ENCODE measurements around the gene CARD16. TPM values are rescaled to one million over a fixed set of nuclear protein-coding genes. Genes with fewer than 3 reads are reported as not detected.

CARD16 gene
- polyA plus RNA-seq, 1 of the 3 experiments (the other 2 are of a cell fraction) = not detected

DNA sequence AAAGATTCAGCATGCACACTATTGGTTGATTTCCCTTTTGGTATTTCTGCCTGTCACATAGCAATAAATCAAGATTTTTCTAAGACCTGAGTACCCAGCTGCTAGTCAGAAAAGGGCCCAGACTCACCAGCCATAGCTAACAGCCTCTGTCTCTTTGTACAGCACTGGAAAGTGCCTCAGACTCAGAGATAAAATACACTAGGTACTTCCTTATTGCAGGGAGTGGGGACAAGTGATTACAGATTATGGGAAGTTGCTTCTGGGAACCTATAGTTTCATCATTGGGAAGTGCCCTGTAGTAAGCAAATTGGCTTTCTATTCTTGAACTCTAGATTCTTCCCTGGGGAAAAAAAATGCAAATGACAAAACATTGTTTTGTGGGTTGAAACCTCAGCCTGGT lies 22.1 kb downstream of the CARD16 start, which contains the start of gene CASP5:
Gene CASP5, minus strand, starts transcription at position 166 of the 400 bp plus-strand sequence. Its CDS starts 32 bp downstream, at position 134.
- no peaks in the 10 kb centered on the region for H3K79me2 ChIP-seq (ENCODE audit: insufficient read depth)
- ChIA-PET CTCF (no interaction called here), POLR2A (no interaction called here)

DNA sequence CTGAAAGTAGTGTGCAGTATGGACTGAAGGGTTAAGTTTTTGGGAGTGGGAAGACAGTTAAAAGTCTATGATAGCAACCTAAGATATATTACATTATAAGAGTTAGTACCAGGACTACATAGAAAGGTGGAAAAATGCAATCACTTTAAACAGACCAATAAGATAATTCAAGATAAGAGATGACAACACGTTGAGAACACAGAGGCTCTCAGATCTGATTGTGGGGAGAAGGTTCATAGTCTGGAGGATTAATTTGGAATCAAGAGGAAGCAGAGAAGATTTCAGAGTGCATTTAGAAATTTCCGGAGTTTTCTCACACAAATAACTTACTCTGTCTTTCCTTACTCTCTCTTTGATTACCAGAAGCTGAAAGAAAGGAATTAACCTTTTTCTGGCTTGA lies 22.6 kb downstream of the CARD16 start:
- Histone ChIP-seq H3K27ac (ENCODE audit: low read depth in 2 of 2, low read length in 1 of 2) (no peak overlapping the region), H3F3A (replicated peaks; ENCODE audit: insufficient read depth) (no peaks in the 10 kb centered on the region), H3K9me3 (no peaks in the 10 kb centered on the region), H3K27me3 (ENCODE audit: insufficient read depth) (no peaks in the 10 kb centered on the region), H3K4me1 (ENCODE audit: control insufficient read depth in 1 of 2, insufficient read depth in 2 of 2, low read depth in 1 of 2, low read length in 1 of 2) (no peaks in the 10 kb centered on the region), H3K9me2 (no peaks in the 10 kb centered on the region), H3K79me2 (ENCODE audit: insufficient read depth) (no peaks in the 10 kb centered on the region), H3K4me3 (ENCODE audit: low read depth in 2 of 2, low read length in 1 of 2) (no peak overlapping the region), H3K9ac (no peak overlapping the region), H3K36me3 (replicated peaks in 1 of 2; ENCODE audit: control insufficient read depth in 1 of 2, insufficient read depth in 2 of 2, low read length in 1 of 2) (no peaks in the 10 kb centered on the region), H2AFZ (ENCODE audit: low read depth) (no peak overlapping the region), H4K20me1 (ENCODE audit: insufficient read depth) (no peaks in the 10 kb centered on the region), H3K4me2 (no peak overlapping the region)
- ChIA-PET POLR2A (no interaction called here), CTCF (interaction anchor here (0.6 kb wide), 1 partner anchor 569 kb away, joined by 3 read pairs; no protein-coding TSS in a partner anchor)
- no peak for DNase-seq
- 9% methylated on average over 2 of the region's 2 CpGs for WGBS (ENCODE audit: low lambda C conversion rate)
- TF ChIP-seq FOXJ3 (CRISPR knock-in tag; IDR thresholded peaks at IDR 0.05) (no peak), POLR2AphosphoS5 (IDR thresholded peaks at IDR 0.05; ENCODE audit: low read depth, low read length) (no peak), NRF1 (IDR thresholded peaks at IDR 0.05; ENCODE audit: low read depth, low read length) (no peak), MEF2A (IDR thresholded peaks at IDR 0.05; ENCODE audit: borderline replicate concordance, low read depth) (no peak), FOSL2 (IDR thresholded peaks at IDR 0.05; ENCODE audit: borderline replicate concordance, low read depth) (no peak), SIN3A (IDR thresholded peaks at IDR 0.05; ENCODE audit: borderline replicate concordance, low read depth, low read length) (no peak), ELF1 (IDR thresholded peaks at IDR 0.05) (no peak), NFIC (IDR thresholded peaks at IDR 0.05; ENCODE audit: borderline replicate concordance) (no peak), GATA2 (CRISPR knock-in tag; IDR thresholded peaks at IDR 0.05) (no peak), JUND (IDR thresholded peaks at IDR 0.05) (no peak), RCOR1 (IDR thresholded peaks at IDR 0.05; ENCODE audit: low read length) (no peak), MXI1 (IDR thresholded peaks at IDR 0.05; ENCODE audit: low read depth, low read length) (no peak), TCF12 (IDR thresholded peaks at IDR 0.05) (no peak), EZH2phosphoT487 (IDR thresholded peaks at IDR 0.05; ENCODE audit: borderline replicate concordance, low read depth) (no peak), GABPA (IDR thresholded peaks at IDR 0.05; ENCODE audit: low read depth) (no peak)
- TF ChIP-seq, protein P1, sequence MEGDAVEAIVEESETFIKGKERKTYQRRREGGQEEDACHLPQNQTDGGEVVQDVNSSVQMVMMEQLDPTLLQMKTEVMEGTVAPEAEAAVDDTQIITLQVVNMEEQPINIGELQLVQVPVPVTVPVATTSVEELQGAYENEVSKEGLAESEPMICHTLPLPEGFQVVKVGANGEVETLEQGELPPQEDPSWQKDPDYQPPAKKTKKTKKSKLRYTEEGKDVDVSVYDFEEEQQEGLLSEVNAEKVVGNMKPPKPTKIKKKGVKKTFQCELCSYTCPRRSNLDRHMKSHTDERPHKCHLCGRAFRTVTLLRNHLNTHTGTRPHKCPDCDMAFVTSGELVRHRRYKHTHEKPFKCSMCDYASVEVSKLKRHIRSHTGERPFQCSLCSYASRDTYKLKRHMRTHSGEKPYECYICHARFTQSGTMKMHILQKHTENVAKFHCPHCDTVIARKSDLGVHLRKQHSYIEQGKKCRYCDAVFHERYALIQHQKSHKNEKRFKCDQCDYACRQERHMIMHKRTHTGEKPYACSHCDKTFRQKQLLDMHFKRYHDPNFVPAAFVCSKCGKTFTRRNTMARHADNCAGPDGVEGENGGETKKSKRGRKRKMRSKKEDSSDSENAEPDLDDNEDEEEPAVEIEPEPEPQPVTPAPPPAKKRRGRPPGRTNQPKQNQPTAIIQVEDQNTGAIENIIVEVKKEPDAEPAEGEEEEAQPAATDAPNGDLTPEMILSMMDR (IDR thresholded peaks at IDR 0.05) = no peak
- TF ChIP-seq, protein P2, sequence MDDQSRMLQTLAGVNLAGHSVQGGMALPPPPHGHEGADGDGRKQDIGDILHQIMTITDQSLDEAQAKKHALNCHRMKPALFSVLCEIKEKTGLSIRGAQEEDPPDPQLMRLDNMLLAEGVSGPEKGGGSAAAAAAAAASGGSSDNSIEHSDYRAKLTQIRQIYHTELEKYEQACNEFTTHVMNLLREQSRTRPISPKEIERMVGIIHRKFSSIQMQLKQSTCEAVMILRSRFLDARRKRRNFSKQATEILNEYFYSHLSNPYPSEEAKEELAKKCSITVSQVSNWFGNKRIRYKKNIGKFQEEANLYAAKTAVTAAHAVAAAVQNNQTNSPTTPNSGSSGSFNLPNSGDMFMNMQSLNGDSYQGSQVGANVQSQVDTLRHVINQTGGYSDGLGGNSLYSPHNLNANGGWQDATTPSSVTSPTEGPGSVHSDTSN (IDR thresholded peaks at IDR 0.05) = no peak
- TF ChIP-seq, protein P3, sequence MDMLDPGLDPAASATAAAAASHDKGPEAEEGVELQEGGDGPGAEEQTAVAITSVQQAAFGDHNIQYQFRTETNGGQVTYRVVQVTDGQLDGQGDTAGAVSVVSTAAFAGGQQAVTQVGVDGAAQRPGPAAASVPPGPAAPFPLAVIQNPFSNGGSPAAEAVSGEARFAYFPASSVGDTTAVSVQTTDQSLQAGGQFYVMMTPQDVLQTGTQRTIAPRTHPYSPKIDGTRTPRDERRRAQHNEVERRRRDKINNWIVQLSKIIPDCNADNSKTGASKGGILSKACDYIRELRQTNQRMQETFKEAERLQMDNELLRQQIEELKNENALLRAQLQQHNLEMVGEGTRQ (IDR thresholded peaks at IDR 0.05; ENCODE audit: borderline replicate concordance, low read depth, low read length) = no peak

More for the DNA sequence above, 22.1 kb downstream of the CARD16 start, which contains the start of gene CASP5:
- Histone ChIP-seq H3K36me3 (replicated peaks in 1 of 2; ENCODE audit: control insufficient read depth in 1 of 2, insufficient read depth in 2 of 2, low read length in 1 of 2) (no peaks in the 10 kb centered on the region), H4K20me1 (ENCODE audit: insufficient read depth) (no peaks in the 10 kb centered on the region), H3K4me2 (no peak within 1 kb of the TSS), H3K27me3 (ENCODE audit: insufficient read depth) (no peaks in the 10 kb centered on the region), H3K9me2 (no peaks in the 10 kb centered on the region), H3F3A (replicated peaks; ENCODE audit: insufficient read depth) (no peaks in the 10 kb centered on the region), H3K9me3 (no peaks in the 10 kb centered on the region), H3K27ac (ENCODE audit: low read depth in 2 of 2, low read length in 1 of 2) (no peak within 1 kb of the TSS), H3K9ac (no peak within 1 kb of the TSS), H3K4me3 (ENCODE audit: low read depth in 2 of 2, low read length in 1 of 2) (no peak within 1 kb of the TSS), H3K4me1 (ENCODE audit: control insufficient read depth in 1 of 2, insufficient read depth in 2 of 2, low read depth in 1 of 2, low read length in 1 of 2) (no peaks in the 10 kb centered on the region), H2AFZ (ENCODE audit: low read depth) (no peak within 1 kb of the TSS)
- DNase-seq = no peak
- TF ChIP-seq CHD2 (IDR thresholded peaks at IDR 0.05; ENCODE audit: low read length, partially characterized antibody) (no peak), GATA2 (CRISPR knock-in tag; IDR thresholded peaks at IDR 0.05) (no peak), RAD21 (IDR thresholded peaks at IDR 0.05; ENCODE audit: low read length) (no peak), SMC3 (IDR thresholded peaks at IDR 0.05; ENCODE audit: low read depth, low read length) (no peak), JUND (IDR thresholded peaks at IDR 0.05) (no peak), NRF1 (IDR thresholded peaks at IDR 0.05; ENCODE audit: low read depth, low read length) (no peak), FOSL2 (IDR thresholded peaks at IDR 0.05; ENCODE audit: borderline replicate concordance, low read depth) (no peak), FOXJ3 (CRISPR knock-in tag; IDR thresholded peaks at IDR 0.05) (no peak), EP300 (IDR thresholded peaks at IDR 0.05; ENCODE audit: borderline replicate concordance in 1 of 2, low read depth in 1 of 2, low read length in 1 of 2) (no peak), MEF2A (IDR thresholded peaks at IDR 0.05; ENCODE audit: borderline replicate concordance, low read depth) (no peak), NFIC (IDR thresholded peaks at IDR 0.05; ENCODE audit: borderline replicate concordance) (no peak)
- TF ChIP-seq, protein P4, sequence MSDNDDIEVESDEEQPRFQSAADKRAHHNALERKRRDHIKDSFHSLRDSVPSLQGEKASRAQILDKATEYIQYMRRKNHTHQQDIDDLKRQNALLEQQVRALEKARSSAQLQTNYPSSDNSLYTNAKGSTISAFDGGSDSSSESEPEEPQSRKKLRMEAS (IDR thresholded peaks at IDR 0.05; ENCODE audit: low read depth) = no peak

All from SK-N-SH (cell line).